ENCODE results near the gene NQO2. TPM values are rescaled to one million over a fixed set of nuclear protein-coding genes. Genes with fewer than 3 reads are reported as not detected.

Gene NQO2
- total and polyA plus RNA-seq, 2 of the 13 experiments (the other 11 are each of a cell fraction or from before 2014, with no cell fraction given) = 32.2 to 56.5 TPM

- TF ChIP-seq, protein P1, sequence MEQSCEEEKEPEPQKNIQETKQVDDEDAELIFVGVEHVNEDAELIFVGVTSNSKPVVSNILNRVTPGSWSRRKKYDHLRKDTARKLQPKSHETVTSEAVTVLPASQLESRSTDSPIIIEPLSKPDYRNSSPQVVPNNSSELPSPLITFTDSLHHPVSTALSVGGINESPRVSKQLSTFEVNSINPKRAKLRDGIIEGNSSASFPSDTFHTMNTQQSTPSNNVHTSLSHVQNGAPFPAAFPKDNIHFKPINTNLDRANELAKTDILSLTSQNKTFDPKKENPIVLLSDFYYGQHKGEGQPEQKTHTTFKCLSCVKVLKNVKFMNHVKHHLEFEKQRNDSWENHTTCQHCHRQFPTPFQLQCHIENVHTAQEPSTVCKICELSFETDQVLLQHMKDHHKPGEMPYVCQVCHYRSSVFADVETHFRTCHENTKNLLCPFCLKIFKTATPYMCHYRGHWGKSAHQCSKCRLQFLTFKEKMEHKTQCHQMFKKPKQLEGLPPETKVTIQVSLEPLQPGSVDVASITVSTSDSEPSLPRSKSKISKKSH (CRISPR knock-in tag; IDR thresholded peaks at IDR 0.05; ENCODE audit: borderline replicate concordance) = 0 out of 2 replicates have a peak, but pooled peaks have one; percentile 70
- TF ChIP-seq MEIS2 (CRISPR knock-in tag; IDR thresholded peaks at IDR 0.05) (0 out of 2 replicates have a peak, but pooled peaks have one; percentile 71), NR2F1 (CRISPR knock-in tag; IDR thresholded peaks at IDR 0.05) (no peak; a peak in 1 of 4 replicates), HMGXB3 (CRISPR knock-in tag; IDR thresholded peaks at IDR 0.05; ENCODE audit: borderline replicate concordance) (0 out of 2 replicates have a peak, but pooled peaks have one; percentile 57), SRY (CRISPR knock-in tag; IDR thresholded peaks at IDR 0.05) (no peak), CTCF (CRISPR knock-in tag; IDR thresholded peaks at IDR 0.05) (peak; percentile 99)
- TF ChIP-seq, protein P2, sequence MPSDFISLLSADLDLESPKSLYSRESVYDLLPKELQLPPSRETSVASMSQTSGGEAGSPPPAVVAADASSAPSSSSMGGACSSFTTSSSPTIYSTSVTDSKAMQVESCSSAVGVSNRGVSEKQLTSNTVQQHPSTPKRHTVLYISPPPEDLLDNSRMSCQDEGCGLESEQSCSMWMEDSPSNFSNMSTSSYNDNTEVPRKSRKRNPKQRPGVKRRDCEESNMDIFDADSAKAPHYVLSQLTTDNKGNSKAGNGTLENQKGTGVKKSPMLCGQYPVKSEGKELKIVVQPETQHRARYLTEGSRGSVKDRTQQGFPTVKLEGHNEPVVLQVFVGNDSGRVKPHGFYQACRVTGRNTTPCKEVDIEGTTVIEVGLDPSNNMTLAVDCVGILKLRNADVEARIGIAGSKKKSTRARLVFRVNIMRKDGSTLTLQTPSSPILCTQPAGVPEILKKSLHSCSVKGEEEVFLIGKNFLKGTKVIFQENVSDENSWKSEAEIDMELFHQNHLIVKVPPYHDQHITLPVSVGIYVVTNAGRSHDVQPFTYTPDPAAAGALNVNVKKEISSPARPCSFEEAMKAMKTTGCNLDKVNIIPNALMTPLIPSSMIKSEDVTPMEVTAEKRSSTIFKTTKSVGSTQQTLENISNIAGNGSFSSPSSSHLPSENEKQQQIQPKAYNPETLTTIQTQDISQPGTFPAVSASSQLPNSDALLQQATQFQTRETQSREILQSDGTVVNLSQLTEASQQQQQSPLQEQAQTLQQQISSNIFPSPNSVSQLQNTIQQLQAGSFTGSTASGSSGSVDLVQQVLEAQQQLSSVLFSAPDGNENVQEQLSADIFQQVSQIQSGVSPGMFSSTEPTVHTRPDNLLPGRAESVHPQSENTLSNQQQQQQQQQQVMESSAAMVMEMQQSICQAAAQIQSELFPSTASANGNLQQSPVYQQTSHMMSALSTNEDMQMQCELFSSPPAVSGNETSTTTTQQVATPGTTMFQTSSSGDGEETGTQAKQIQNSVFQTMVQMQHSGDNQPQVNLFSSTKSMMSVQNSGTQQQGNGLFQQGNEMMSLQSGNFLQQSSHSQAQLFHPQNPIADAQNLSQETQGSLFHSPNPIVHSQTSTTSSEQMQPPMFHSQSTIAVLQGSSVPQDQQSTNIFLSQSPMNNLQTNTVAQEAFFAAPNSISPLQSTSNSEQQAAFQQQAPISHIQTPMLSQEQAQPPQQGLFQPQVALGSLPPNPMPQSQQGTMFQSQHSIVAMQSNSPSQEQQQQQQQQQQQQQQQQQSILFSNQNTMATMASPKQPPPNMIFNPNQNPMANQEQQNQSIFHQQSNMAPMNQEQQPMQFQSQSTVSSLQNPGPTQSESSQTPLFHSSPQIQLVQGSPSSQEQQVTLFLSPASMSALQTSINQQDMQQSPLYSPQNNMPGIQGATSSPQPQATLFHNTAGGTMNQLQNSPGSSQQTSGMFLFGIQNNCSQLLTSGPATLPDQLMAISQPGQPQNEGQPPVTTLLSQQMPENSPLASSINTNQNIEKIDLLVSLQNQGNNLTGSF (CRISPR knock-in tag; IDR thresholded peaks at IDR 0.05) = no peak
- TF ChIP-seq, protein P3, sequence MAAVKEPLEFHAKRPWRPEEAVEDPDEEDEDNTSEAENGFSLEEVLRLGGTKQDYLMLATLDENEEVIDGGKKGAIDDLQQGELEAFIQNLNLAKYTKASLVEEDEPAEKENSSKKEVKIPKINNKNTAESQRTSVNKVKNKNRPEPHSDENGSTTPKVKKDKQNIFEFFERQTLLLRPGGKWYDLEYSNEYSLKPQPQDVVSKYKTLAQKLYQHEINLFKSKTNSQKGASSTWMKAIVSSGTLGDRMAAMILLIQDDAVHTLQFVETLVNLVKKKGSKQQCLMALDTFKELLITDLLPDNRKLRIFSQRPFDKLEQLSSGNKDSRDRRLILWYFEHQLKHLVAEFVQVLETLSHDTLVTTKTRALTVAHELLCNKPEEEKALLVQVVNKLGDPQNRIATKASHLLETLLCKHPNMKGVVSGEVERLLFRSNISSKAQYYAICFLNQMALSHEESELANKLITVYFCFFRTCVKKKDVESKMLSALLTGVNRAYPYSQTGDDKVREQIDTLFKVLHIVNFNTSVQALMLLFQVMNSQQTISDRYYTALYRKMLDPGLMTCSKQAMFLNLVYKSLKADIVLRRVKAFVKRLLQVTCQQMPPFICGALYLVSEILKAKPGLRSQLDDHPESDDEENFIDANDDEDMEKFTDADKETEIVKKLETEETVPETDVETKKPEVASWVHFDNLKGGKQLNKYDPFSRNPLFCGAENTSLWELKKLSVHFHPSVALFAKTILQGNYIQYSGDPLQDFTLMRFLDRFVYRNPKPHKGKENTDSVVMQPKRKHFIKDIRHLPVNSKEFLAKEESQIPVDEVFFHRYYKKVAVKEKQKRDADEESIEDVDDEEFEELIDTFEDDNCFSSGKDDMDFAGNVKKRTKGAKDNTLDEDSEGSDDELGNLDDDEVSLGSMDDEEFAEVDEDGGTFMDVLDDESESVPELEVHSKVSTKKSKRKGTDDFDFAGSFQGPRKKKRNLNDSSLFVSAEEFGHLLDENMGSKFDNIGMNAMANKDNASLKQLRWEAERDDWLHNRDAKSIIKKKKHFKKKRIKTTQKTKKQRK (IDR thresholded peaks at IDR 0.05; ENCODE audit: low read length) = no peak
Measured at GRCh38 chr6:2952557-2953095, 47.1 kb upstream of the NQO2 start (continued).
